Fibroblast of lung (primary cell): Measurements from ENCODE around the gene GTF3C1. TPM values are rescaled to one million over a fixed set of nuclear protein-coding genes. Genes with fewer than 3 reads are reported as not detected.

Experiments
- DNase-seq, 2 donors: peaks; one replicate each; pipeline versions ENCODE4 v3.0.0 to v3.0.0-alpha.2; 2010; ENCODE audit warnings: low read depth in 2 of 2
- H2AFZ ChIP-seq: 2 replicates; pipeline ENCODE4 v1.5.1; 2012; ENCODE audit warnings: low read length, control low read depth, inconsistent platforms
- H3K27ac ChIP-seq: 2 replicates; pipeline ENCODE4 v1.5.1; 2011; ENCODE audit warnings: low read length, control low read depth; ENCODE audit not compliant: insufficient read depth
- H3K27me3 ChIP-seq: 2 replicates; pipeline ENCODE4 v1.5.1; 2011; ENCODE audit warnings: mild to moderate bottlenecking, low read length; ENCODE audit not compliant: control insufficient read depth, insufficient read depth
- H3K36me3 ChIP-seq: 2 replicates; pipeline ENCODE4 v1.5.1; 2011; ENCODE audit warnings: low read length; ENCODE audit not compliant: control insufficient read depth, insufficient read depth
- H3K4me1 ChIP-seq: 2 replicates; pipeline ENCODE4 v1.5.1; 2011; ENCODE audit warnings: low read length; ENCODE audit not compliant: control insufficient read depth, insufficient read depth; ENCODE audit errors: extremely low read depth
- H3K4me2 ChIP-seq: 2 replicates; pipeline ENCODE4 v1.5.1; 2011; ENCODE audit warnings: low read length, control low read depth; ENCODE audit not compliant: insufficient read depth; ENCODE audit errors: extremely low read depth
- H3K4me3 ChIP-seq, 4 experiments: fragments of 200-600 bp in 1 of 4; sonication (generic) in 1 of 4; replicated peaks in 1 of 4; 2 replicates each; pipeline ENCODE4 v1.5.1; 2011 to 2016; ENCODE audit warnings: low read length in 4 of 4, low read depth in 3 of 4, mild to moderate bottlenecking in 3 of 4, control low read depth in 2 of 4, inconsistent platforms in 1 of 4, mixed read lengths in 1 of 4; ENCODE audit not compliant: insufficient read depth in 1 of 4; ENCODE audit errors: control extremely low read depth in 1 of 4
- H3K79me2 ChIP-seq: 2 replicates; pipeline ENCODE4 v1.5.1; 2012; ENCODE audit warnings: mild to moderate bottlenecking, low read length, inconsistent platforms; ENCODE audit not compliant: control insufficient read depth, insufficient read depth
- H3K9ac ChIP-seq: 2 replicates; pipeline ENCODE4 v1.5.1; 2011; ENCODE audit warnings: mild to moderate bottlenecking, low read length, control low read depth; ENCODE audit not compliant: insufficient read depth
- H3K9me3 ChIP-seq: 2 replicates; pipeline ENCODE4 v1.5.1; 2012; ENCODE audit warnings: low read depth, low read length; ENCODE audit not compliant: control insufficient read depth, insufficient read depth
- H4K20me1 ChIP-seq: 2 replicates; pipeline ENCODE4 v1.5.1; 2011; ENCODE audit warnings: low read length; ENCODE audit not compliant: control insufficient read depth, insufficient read depth; ENCODE audit errors: extremely low read depth
- EZH2 ChIP-seq: IDR thresholded peaks from 2 replicates; pipeline ENCODE4 v1.5.1; 2012; ENCODE audit warnings: low read length, control low read depth, mild to moderate bottlenecking; ENCODE audit errors: missing control alignments
- polyA plus RNA-seq, 2 donors: library from polyadenylated mRNA; depleted of rRNA in 1 of 2; stranded (reverse) in 1 of 2; unstranded in 1 of 2; fragments of >200 nt; gene quantifications; 2 replicates each; pipeline ENCODE4 v1.2.1, GENCODE V29; 2011 to 2012; ENCODE audit warnings: missing spikeins in 1 of 2
- total RNA-seq: library from RNA; depleted of rRNA; stranded (reverse); fragments of >200 nt; gene quantifications from 2 replicates; pipeline ENCODE4 v1.2.1, GENCODE V29; 2014
- TF ChIP-seq, protein P1 (sequence below), 2 donors: IDR thresholded peaks in 1 of 2; conservative IDR thresholded peaks in 1 of 2; 1 replicate in 1 of 2; 2 replicates in 1 of 2; pipeline ENCODE4 v1.5.1; 2011 to 2012; ENCODE audit warnings: low read length in 2 of 2, control low read depth in 1 of 2, inconsistent platforms in 1 of 2, low read depth in 1 of 2, mild to moderate bottlenecking in 1 of 2

GTF3C1 gene
- total and polyA plus RNA-seq, 2 donors (not counting 1 experiment from before 2014, with no cell fraction given): 20.1 to 75.3 TPM

DNA sequence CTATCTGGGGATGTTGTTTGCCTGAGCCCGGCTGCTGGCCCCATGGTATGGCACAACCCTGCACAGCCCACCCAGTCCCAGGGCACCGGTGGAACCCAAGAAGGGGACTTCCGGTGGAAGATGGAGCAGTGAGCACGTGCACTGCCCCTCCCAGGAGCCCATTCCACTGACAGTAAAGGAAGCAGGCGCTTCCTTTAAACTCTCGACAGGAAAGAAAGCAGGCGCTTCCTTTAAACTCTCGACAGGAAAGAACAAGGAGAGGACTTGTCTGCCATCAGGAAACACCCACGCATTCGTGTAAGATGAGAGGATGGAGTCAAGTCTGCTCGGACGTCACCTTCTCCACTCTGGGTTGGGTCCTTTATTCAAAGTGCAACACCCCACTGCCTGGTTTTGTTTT is 94.0 kb downstream of the GTF3C1 start:
- no peaks in the 10 kb centered on the region for H3K27me3 ChIP-seq
- H3K27ac ChIP-seq: no peak overlapping the region
- no peaks in the 10 kb centered on the region for H3K4me1 ChIP-seq
- no peaks in the 10 kb centered on the region for H3K79me2 ChIP-seq
- TF ChIP-seq, protein P1, sequence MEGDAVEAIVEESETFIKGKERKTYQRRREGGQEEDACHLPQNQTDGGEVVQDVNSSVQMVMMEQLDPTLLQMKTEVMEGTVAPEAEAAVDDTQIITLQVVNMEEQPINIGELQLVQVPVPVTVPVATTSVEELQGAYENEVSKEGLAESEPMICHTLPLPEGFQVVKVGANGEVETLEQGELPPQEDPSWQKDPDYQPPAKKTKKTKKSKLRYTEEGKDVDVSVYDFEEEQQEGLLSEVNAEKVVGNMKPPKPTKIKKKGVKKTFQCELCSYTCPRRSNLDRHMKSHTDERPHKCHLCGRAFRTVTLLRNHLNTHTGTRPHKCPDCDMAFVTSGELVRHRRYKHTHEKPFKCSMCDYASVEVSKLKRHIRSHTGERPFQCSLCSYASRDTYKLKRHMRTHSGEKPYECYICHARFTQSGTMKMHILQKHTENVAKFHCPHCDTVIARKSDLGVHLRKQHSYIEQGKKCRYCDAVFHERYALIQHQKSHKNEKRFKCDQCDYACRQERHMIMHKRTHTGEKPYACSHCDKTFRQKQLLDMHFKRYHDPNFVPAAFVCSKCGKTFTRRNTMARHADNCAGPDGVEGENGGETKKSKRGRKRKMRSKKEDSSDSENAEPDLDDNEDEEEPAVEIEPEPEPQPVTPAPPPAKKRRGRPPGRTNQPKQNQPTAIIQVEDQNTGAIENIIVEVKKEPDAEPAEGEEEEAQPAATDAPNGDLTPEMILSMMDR (conservative IDR thresholded peaks at IDR 0.05 in 1 of 2, IDR thresholded peaks at IDR 0.05 in 1 of 2; ENCODE audit: low read depth in 1 of 2, low read length in 2 of 2): no peak
- no peak for TF ChIP-seq EZH2
- H3K4me3 ChIP-seq: no peak overlapping the region
- H2AFZ ChIP-seq: no peak overlapping the region
- no peaks in the 10 kb centered on the region for H3K9me3 ChIP-seq
- H3K9ac ChIP-seq: no peak overlapping the region
- H4K20me1 ChIP-seq: no peaks in the 10 kb centered on the region
- peaks cover 5% of the 10 kb centered on the region for H3K36me3 ChIP-seq
- DNase-seq: no peak
- H3K4me2 ChIP-seq: no peak overlapping the region

DNA sequence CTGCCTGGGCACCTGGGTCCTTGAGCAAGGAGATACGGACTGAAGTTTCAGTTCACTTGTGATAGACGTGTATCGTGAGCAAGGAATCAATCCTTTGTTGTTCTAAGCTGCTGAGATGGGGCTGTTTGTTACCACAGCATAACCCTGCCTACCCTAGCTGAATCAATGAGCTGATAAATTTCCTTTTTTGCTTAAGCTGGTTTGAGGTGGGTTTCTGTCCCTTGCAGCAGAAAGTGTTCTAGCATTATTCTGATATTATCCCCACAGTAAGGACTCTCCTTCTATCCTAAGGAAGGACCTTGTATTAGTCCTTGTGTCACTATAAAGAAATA is 96.3 kb downstream of the GTF3C1 start:
- Histone ChIP-seq H4K20me1 (no peaks in the 10 kb centered on the region), H3K4me3 (no peak overlapping the region), H3K79me2 (no peaks in the 10 kb centered on the region), H3K27me3 (no peaks in the 10 kb centered on the region), H3K27ac (no peak overlapping the region), H3K9me3 (no peaks in the 10 kb centered on the region), H3K4me1 (peaks cover 6% of the 10 kb centered on the region), H3K36me3 (no peaks in the 10 kb centered on the region), H3K4me2 (no peak overlapping the region), H2AFZ (no peak overlapping the region), H3K9ac (no peak overlapping the region)
- TF ChIP-seq, protein P1 (conservative IDR thresholded peaks at IDR 0.05 in 1 of 2, IDR thresholded peaks at IDR 0.05 in 1 of 2; ENCODE audit: low read depth in 1 of 2, low read length in 2 of 2): no peak
- no peak for TF ChIP-seq EZH2
- DNase-seq: no peak

DNA sequence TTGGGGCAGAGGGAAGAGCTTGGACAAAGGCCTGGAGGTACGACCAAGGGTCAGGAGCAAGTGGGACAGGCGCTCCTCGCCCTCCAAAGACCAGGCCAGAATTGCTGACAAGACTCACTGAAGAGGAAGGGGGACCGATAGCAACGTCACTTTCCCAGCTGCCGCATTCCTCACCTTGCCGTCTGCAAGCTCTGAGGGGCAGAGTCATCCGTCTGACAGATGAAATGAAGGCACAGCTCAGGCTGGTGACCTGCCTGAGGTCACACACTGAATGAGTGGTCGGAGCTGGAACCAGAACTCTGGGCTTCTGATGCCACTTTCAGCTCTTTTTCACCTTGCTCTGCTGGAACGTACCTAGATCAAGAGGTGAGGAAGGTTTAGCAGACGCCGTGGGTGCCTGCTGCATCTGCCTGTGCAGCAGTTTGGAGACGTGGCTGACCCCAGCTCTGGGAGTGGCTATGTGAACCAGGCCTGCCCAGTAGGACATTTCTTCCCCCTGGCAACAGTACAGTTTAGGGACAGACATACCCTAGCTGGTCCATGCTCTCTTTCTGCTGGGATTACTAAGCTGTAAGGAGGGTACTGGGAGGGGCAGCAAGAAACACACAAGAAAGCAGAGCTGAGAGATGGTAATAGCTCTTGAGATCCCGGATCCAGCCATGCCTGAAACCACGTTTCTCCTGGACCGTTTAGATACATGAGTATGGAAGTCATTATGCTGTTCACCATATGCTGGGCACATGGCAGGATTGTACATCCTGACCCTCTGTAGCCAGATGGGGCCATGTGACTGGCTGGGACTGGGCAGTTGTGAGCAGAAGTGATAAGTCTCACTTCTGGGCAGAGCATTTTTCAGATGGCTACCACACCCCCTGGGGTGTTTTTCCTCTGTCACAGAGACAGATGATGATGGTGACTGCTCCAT is 96.9 kb downstream of the GTF3C1 start:
- Histone ChIP-seq H3K79me2 (no peaks in the 10 kb centered on the region), H3K9ac (no peak overlapping the region), H3K4me2 (no peak overlapping the region), H2AFZ (no peak overlapping the region), H3K4me3 (no peak overlapping the region), H4K20me1 (no peaks in the 10 kb centered on the region), H3K27me3 (no peaks in the 10 kb centered on the region), H3K9me3 (no peaks in the 10 kb centered on the region), H3K36me3 (no peaks in the 10 kb centered on the region), H3K27ac (no peak overlapping the region), H3K4me1 (peaks cover 6% of the 10 kb centered on the region)
- TF ChIP-seq, protein P1 (conservative IDR thresholded peaks at IDR 0.05 in 1 of 2, IDR thresholded peaks at IDR 0.05 in 1 of 2; ENCODE audit: low read depth in 1 of 2, low read length in 2 of 2): no peak
- TF ChIP-seq EZH2: no peak
- no peak for DNase-seq
